Breast epithelium (tissue), 4 donors: Measurements from ENCODE around the gene NCKAP5L. TPM values are rescaled to one million over a fixed set of nuclear protein-coding genes. Genes with fewer than 3 reads are reported as not detected.
"Not testable (repeated sequence)": the region's sequence is repeated elsewhere in the genome, so short reads cannot be mapped to it uniquely, and the experiment has no call there.

Experiments used
- DNase-seq, 2 donors: peaks; one replicate each; pipeline ENCODE4 v3.0.0-alpha.2; 2019; ENCODE audit warnings: low spot score in 2 of 2
- H3K27ac ChIP-seq, 2 donors: fragments of 200-600 bp; sonication (generic) in 1 of 2; one replicate each; pipeline ENCODE4 v1.5.1; 2016 to 2019; ENCODE audit warnings: mild to moderate bottlenecking in 1 of 2
- H3K27me3 ChIP-seq, 2 donors: fragments of 200-600 bp; sonication (generic) in 1 of 2; one replicate each; pipeline versions ENCODE4 v1.5.1 to v1.6.0; 2017 to 2019; ENCODE audit warnings: control low read depth in 1 of 2, mild to moderate bottlenecking in 1 of 2
- H3K36me3 ChIP-seq: fragments of 200-600 bp; one replicate; pipeline ENCODE4 v1.5.1; 2019
- H3K4me1 ChIP-seq, 2 donors: fragments of 200-600 bp; sonication (generic); one replicate each; pipeline ENCODE4 v1.5.1; 2016 to 2019; ENCODE audit warnings: control low read depth in 1 of 2
- H3K4me3 ChIP-seq, 3 donors: fragments of 200-600 bp; sonication (generic); 1 replicate in 2 of 3; 2 replicates in 1 of 3; pipeline ENCODE4 v1.5.1; 2016 to 2019; ENCODE audit warnings: mild to moderate bottlenecking in 3 of 3, moderate library complexity in 2 of 3
- H3K9me3 ChIP-seq, 2 donors: fragments of 200-600 bp; sonication (generic) in 1 of 2; one replicate each; pipeline ENCODE4 v1.5.1; 2016 to 2019; ENCODE audit warnings: control low read depth in 1 of 2
- CTCF ChIP-seq, 3 donors: fragments of 450-650 bp; IDR thresholded peaks; one replicate each; pipeline ENCODE4 v1.5.1; 2016 to 2017; ENCODE audit warnings: antibody characterized with exemption in 3 of 3, mild to moderate bottlenecking in 3 of 3, moderate library complexity in 3 of 3
- POLR2A ChIP-seq: fragments of 450-650 bp; IDR thresholded peaks from one replicate; pipeline ENCODE4 v1.6.1; 2016; ENCODE audit warnings: antibody characterized with exemption, mild to moderate bottlenecking, moderate library complexity
- POLR2AphosphoS5 ChIP-seq, 3 donors: sonication (generic); formaldehyde crosslinking; IDR thresholded peaks; one replicate each; pipeline ENCODE4 v1.6.1; 2017; ENCODE audit warnings: antibody characterized with exemption in 3 of 3
- intact Hi-C: fragments of 100-400 bp; cut with DNase I; formaldehyde crosslinking; loops from one replicate; pipeline ENCODE4 v1.15.1; 2023; ENCODE audit warnings: low total_unique reads
- total RNA-seq, 3 donors: library from RNA; depleted of rRNA; stranded (reverse); fragments of >200 nt; gene quantifications; one replicate each; pipeline ENCODE4 v1.1.0, GENCODE V29; 2016

Gene NCKAP5L
- total RNA-seq, 3 donors from 2014 or later: 11.4 to 15.8 (median 12.1) TPM

GRCh38 chr12:49777341-49777740 is 50.9 kb downstream of the NCKAP5L start:
- no peak for DNase-seq
- Histone ChIP-seq H3K9me3 (no peaks in the 10 kb centered on the region), H3K36me3 (no peaks in the 10 kb centered on the region), H3K27ac (no peak overlapping the region), H3K4me3 (no peak overlapping the region), H3K4me1 (no peaks in the 10 kb centered on the region), H3K27me3 (no peaks in the 10 kb centered on the region)
- intact Hi-C loops: loop anchor here (10.0 kb wide), 2 partner anchors 187 to 277 kb away; partner anchors contain the start of genes AQP5 and ASIC1
- no peak for TF ChIP-seq POLR2AphosphoS5 (IDR thresholded peaks at IDR 0.05)
- no peak for TF ChIP-seq CTCF (IDR thresholded peaks at IDR 0.05)
- no peak for TF ChIP-seq POLR2A

DNA sequence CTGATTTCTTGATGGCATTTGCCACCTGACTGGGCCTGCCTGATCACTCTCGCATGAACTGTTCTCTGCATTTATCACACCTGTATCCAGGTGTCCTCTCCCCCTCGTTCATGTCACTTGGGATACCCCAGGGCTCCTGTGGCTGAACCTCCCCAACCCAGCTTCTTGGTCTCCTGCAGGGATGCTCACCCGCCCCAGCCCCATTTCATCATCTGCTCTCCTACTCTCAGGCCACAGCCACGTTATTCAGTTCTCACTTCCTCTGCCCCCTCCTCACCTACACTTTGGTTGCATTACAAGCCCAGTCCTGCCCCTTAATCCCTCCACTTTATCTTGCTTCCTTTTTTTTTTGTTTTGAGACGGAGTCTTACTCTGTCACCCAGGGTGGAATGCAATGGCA is 51.4 kb downstream of the NCKAP5L start:
- TF ChIP-seq CTCF (IDR thresholded peaks at IDR 0.05) (no peak), POLR2A (no peak), POLR2AphosphoS5 (IDR thresholded peaks at IDR 0.05) (no peak)
- DNase-seq: no peak
- intact Hi-C loops: loop anchor here (10.0 kb wide), 2 partner anchors 188 to 278 kb away; partner anchors contain the start of genes AQP5 and ASIC1
- Histone ChIP-seq H3K4me3 (no peak overlapping the region), H3K27ac (no peak overlapping the region), H3K9me3 (no peaks in the 10 kb centered on the region), H3K27me3 (no peaks in the 10 kb centered on the region), H3K36me3 (no peaks in the 10 kb centered on the region), H3K4me1 (no peaks in the 10 kb centered on the region)

- Histone ChIP-seq H3K4me3 (no peak overlapping the region), H3K9me3 (no peaks in the 10 kb centered on the region), H3K27ac (no peak overlapping the region), H3K4me1 (no peaks in the 10 kb centered on the region), H3K27me3 (no peaks in the 10 kb centered on the region), H3K36me3 (no peaks in the 10 kb centered on the region)
- TF ChIP-seq POLR2AphosphoS5 (IDR thresholded peaks at IDR 0.05) (peak in 2 of 3 donors; percentile 26 to 45), POLR2A (no peak), CTCF (IDR thresholded peaks at IDR 0.05) (peak; percentile 58 to 80 (median 71))
- intact Hi-C loops: loop anchor here (10.0 kb wide), 2 partner anchors 188 to 278 kb away; partner anchors contain the start of genes AQP5 and ASIC1
- peak; percentile 32 to 61 for DNase-seq
Measured at GRCh38 chr12:49776413-49776812, 51.8 kb downstream of the NCKAP5L start.

GRCh38 chr12:49773102-49773501 is 55.1 kb downstream of the NCKAP5L start:
- intact Hi-C loops: loop anchor here (10.0 kb wide), 2 partner anchors 192 to 282 kb away; partner anchors contain the start of genes AQP5 and ASIC1
- H3K4me1 ChIP-seq, H3K27ac ChIP-seq, H3K4me3 ChIP-seq, H3K27me3 ChIP-seq, H3K9me3 ChIP-seq, H3K36me3 ChIP-seq, DNase-seq: not testable (repeated sequence)

- TF ChIP-seq CTCF (IDR thresholded peaks at IDR 0.05) (no peak), POLR2A (no peak), POLR2AphosphoS5 (IDR thresholded peaks at IDR 0.05) (no peak)
- Histone ChIP-seq H3K4me3 (no peak overlapping the region), H3K27me3 (no peaks in the 10 kb centered on the region), H3K9me3 (no peaks in the 10 kb centered on the region), H3K27ac (no peak overlapping the region), H3K4me1 (no peaks in the 10 kb centered on the region), H3K36me3 (peaks cover 8% of the 10 kb centered on the region)
- intact Hi-C loops: no loop called here
- no peak for DNase-seq
Measured at GRCh38 chr12:49767333-49767732, 60.9 kb downstream of the NCKAP5L start.

DNA sequence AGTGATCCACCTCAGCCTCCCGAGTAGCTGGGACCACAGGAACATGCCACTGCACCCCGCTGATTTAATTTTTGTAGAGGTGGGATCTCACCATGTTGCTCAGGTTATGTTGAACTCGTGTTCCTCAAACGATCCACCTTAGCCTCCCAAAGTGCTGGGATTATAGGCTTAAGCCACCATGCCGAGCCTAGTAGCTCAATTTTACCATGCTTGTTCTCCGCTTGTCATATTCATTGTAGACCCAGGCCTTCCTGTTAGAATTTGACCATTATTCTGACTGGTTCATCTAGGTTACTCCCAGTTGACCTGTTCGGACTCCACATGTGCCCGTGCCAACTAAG is 62.1 kb downstream of the NCKAP5L start:
- no peak for TF ChIP-seq POLR2A
- TF ChIP-seq POLR2AphosphoS5 (IDR thresholded peaks at IDR 0.05): no peak
- TF ChIP-seq CTCF (IDR thresholded peaks at IDR 0.05): no peak
- intact Hi-C loops: no loop called here
- Histone ChIP-seq H3K4me1 (no peaks in the 10 kb centered on the region), H3K4me3 (no peak overlapping the region), H3K27me3 (no peaks in the 10 kb centered on the region), H3K27ac (no peak overlapping the region), H3K36me3 (peaks cover 8% of the 10 kb centered on the region), H3K9me3 (no peaks in the 10 kb centered on the region)
- no peak for DNase-seq
